Smooth muscle cell (in vitro differentiated cells): ENCODE data around the gene IFI27L2. TPM values are rescaled to one million over a fixed set of nuclear protein-coding genes. Genes with fewer than 3 reads are reported as not detected.

Experiments used
- DNase-seq: peaks from one replicate; lab custom pipeline; 2025; ENCODE audit not compliant: unreplicated experiment; lab: John Stamatoyannopoulos, UW
- H2AFZ ChIP-seq: fragments of 200-600 bp; sonication (generic); 2 replicates; pipeline ENCODE4 v1.6.0; 2016; ENCODE audit warnings: antibody characterized with exemption, low read depth, mild to moderate bottlenecking
- H3F3A ChIP-seq: fragments of 200-600 bp; sonication (generic); 2 replicates; pipeline ENCODE4 v1.6.0; 2017; ENCODE audit warnings: antibody characterized with exemption, low read depth
- H3K27ac ChIP-seq: fragments of 200-600 bp; sonication (generic); 2 replicates; pipeline ENCODE4 v1.5.1; 2016; ENCODE audit warnings: low read depth, mild to moderate bottlenecking
- H3K27me3 ChIP-seq: fragments of 200-600 bp; sonication (generic); 2 replicates; pipeline ENCODE4 v1.6.1; 2016; ENCODE audit warnings: low read depth, mild to moderate bottlenecking
- H3K36me3 ChIP-seq: fragments of 200-600 bp; sonication (generic); 2 replicates; pipeline ENCODE4 v1.5.1; 2016; ENCODE audit warnings: low read depth
- H3K4me1 ChIP-seq: fragments of 200-600 bp; sonication (generic); 2 replicates; pipeline ENCODE4 v1.5.1; 2016; ENCODE audit warnings: low read depth
- H3K4me2 ChIP-seq: fragments of 200-600 bp; sonication (generic); 2 replicates; pipeline ENCODE4 v1.6.0; 2016; ENCODE audit warnings: mild to moderate bottlenecking
- H3K4me3 ChIP-seq: fragments of 200-600 bp; sonication (generic); 2 replicates; pipeline ENCODE4 v1.5.1; 2016; ENCODE audit warnings: mild to moderate bottlenecking
- H3K79me2 ChIP-seq: fragments of 200-600 bp; sonication (generic); 2 replicates; pipeline ENCODE4 v1.6.0; 2016; ENCODE audit warnings: low read depth, mild to moderate bottlenecking
- H3K9ac ChIP-seq: fragments of 200-600 bp; sonication (generic); 2 replicates; pipeline ENCODE4 v1.6.0; 2016; ENCODE audit warnings: low read depth
- H3K9me3 ChIP-seq: fragments of 200-600 bp; sonication (generic); replicated peaks from 2 replicates; pipeline ENCODE4 v1.5.1; 2016; ENCODE audit warnings: low read depth
- H4K20me1 ChIP-seq: fragments of 200-600 bp; sonication (generic); 2 replicates; pipeline ENCODE4 v1.6.0; 2016; ENCODE audit warnings: low read depth
- CTCF ChIP-seq: fragments of 200-600 bp; sonication (generic); IDR thresholded peaks from 2 replicates; pipeline ENCODE4 v1.5.1; 2017; ENCODE audit warnings: borderline replicate concordance, mild to moderate bottlenecking, antibody characterized with exemption; ENCODE audit not compliant: insufficient read depth, poor library complexity, severe bottlenecking
- WGBS: methylation state at CpG from one replicate; pipeline ENCODE4 v1.1.7; 2016; ENCODE audit warnings: low lambda C conversion rate; 5-methylcytosine and 5-hydroxymethylcytosine counted together
- polyA plus RNA-seq: library from polyadenylated mRNA; unstranded; fragments of >200 nt; fragmentation: Nextera tagmentation; extraction: Ambion mirVana; gene quantifications from 2 replicates; pipeline ENCODE4 v1.2.1, GENCODE V29; 2016
- total RNA-seq: library from RNA; depleted of rRNA; stranded (reverse); fragments of >200 nt; gene quantifications from 2 replicates; pipeline ENCODE4 v1.2.3, GENCODE V29; 2014

Gene IFI27L2
- total and polyA plus RNA-seq, 2 experiments from 2014 or later: 96.0 to 162 TPM

- WGBS: 70% methylated on average over 4 of the region's 4 CpGs
- no peaks in the 10 kb centered on the region for H3K36me3 ChIP-seq
- TF ChIP-seq CTCF: no peak
- H3K4me3 ChIP-seq: no peak overlapping the region
- H3F3A ChIP-seq: no peaks in the 10 kb centered on the region
- H4K20me1 ChIP-seq: peaks cover 4% of the 10 kb centered on the region
- H3K9ac ChIP-seq: no peak overlapping the region
- no peak overlapping the region for H2AFZ ChIP-seq
- H3K4me2 ChIP-seq: no peak overlapping the region
- DNase-seq: no peak
- no peak overlapping the region for H3K27ac ChIP-seq
- H3K4me1 ChIP-seq: no peaks in the 10 kb centered on the region
- H3K9me3 ChIP-seq: no peaks in the 10 kb centered on the region
- H3K27me3 ChIP-seq: no peaks in the 10 kb centered on the region
- peaks cover 18% of the 10 kb centered on the region for H3K79me2 ChIP-seq
Measured at GRCh38 chr14:94087891-94088290, 41.5 kb downstream of the IFI27L2 start.

- H2AFZ ChIP-seq: peak overlapping the region; percentile 100
- no peaks in the 10 kb centered on the region for H3K27me3 ChIP-seq
- peak overlapping the region; percentile 97 for H3K4me2 ChIP-seq
- WGBS: 1% methylated on average over 19 of the region's 19 CpGs
- peak overlapping the region; percentile 98 for H3K9ac ChIP-seq
- H3K27ac ChIP-seq: peak overlapping the region; percentile 96
- H3K79me2 ChIP-seq: peaks cover 74% of the 10 kb centered on the region
- peak overlapping the region; percentile 99 for H3K4me3 ChIP-seq
- peaks cover 31% of the 10 kb centered on the region for H3K4me1 ChIP-seq
- H3F3A ChIP-seq: peaks cover 4% of the 10 kb centered on the region
- no peaks in the 10 kb centered on the region for H3K36me3 ChIP-seq
- H4K20me1 ChIP-seq: peaks cover 39% of the 10 kb centered on the region
- no peaks in the 10 kb centered on the region for H3K9me3 ChIP-seq
- no peak for DNase-seq
- TF ChIP-seq CTCF: no peak
Measured at GRCh38 chr14:94081386-94081820, 48.0 kb downstream of the IFI27L2 start.

DNA sequence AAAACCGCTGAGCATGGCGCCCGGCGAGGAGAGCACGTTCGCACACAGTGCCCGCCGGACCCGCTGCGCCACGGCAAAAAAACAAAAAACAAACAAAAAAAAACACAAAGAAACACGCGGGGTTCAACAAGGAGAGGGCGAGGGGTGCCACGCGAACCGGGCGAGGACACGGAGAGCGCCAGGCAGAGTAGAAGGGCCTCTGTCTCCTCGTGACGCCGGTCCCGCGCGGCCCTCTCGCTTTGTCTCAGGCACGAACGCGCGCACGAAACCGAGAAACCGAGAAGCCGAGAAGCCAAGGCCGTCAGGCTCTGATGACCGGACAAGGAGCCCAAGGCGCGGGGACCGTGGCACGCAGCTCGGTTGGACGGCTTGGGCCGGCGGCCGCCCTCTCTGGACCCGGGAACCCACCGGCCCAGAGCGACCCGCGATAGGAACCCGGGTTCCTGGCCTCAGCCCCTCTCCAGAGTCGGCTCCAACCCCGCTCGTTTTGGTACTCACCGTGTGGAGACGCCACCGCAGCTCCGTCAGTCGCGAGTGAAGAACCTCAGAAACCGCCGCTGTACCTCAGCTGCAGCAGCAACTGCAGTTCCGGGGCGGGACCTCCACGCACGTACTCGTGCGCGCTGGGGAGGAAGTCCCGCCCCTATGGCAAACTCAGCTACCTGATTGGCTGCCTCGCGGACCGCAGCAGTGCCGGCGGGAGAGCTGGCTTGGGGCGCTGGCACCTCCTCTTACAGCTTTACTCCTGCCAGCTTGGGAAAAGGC, 48.6 kb downstream of the IFI27L2 start, which contains the start of the genes DDX24 and IFI27L1:
Gene DDX24, minus strand, starts transcription at position 582 of the 765 bp plus-strand sequence. CDS start 1,460 bp downstream, outside the sequence.
Gene IFI27L1, plus strand, starts transcription at position 690 of the 765 bp plus-strand sequence. CDS start 15,628 bp downstream, outside the sequence.
- H3K4me3 ChIP-seq: peak within 1 kb of the TSS; percentile 99
- H2AFZ ChIP-seq: peak within 1 kb of the TSS; percentile 100
- H3K9me3 ChIP-seq: no peaks in the 10 kb centered on the region
- H3K4me1 ChIP-seq: peaks cover 31% of the 10 kb centered on the region
- under 1% methylated on average over 76 of the region's 77 CpGs for WGBS
- peaks cover 45% of the 10 kb centered on the region for H4K20me1 ChIP-seq
- peak within 1 kb of the TSS; percentile 96 for H3K27ac ChIP-seq
- peak; percentile 66 for DNase-seq
- peaks cover 74% of the 10 kb centered on the region for H3K79me2 ChIP-seq
- no peaks in the 10 kb centered on the region for H3K27me3 ChIP-seq
- H3F3A ChIP-seq: peaks cover 4% of the 10 kb centered on the region
- no peaks in the 10 kb centered on the region for H3K36me3 ChIP-seq
- H3K4me2 ChIP-seq: peak within 1 kb of the TSS; percentile 97
- TF ChIP-seq CTCF: no peak
- H3K9ac ChIP-seq: peak within 1 kb of the TSS; percentile 98
